ENCODE measurements around the gene TRAF3IP1. TPM values are rescaled to one million over a fixed set of nuclear protein-coding genes. Genes with fewer than 3 reads are reported as not detected.

TRAF3IP1 gene
- polyA plus RNA-seq, 3 donors: 1.2 to 1.5 (median 1.5) TPM

GRCh38 chr2:238358769-238359168, 38.5 kb downstream of the TRAF3IP1 start:
- H3K4me3 Mint-ChIP-seq: no peak overlapping the region

DNA sequence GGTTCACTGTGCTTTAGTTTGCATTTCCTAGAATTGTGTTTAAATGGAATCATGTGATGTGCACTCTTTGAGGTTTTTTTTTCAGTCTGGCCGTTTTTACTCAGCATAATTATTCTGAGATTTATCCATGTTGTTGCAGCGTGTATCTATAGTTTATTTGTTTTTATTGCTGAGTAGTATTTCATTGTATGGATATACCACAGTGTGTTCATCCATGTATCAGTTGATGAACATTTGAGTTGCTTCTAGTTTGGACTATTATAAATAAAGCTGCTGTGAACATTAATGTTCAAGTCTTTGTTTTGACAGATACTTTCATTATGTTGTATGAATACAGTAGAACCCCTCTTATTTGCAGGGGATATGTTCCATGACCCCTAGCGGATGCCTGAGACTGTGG, 39.1 kb downstream of the TRAF3IP1 start:
- Histone ChIP-seq H3K27ac (ENCODE audit: low read depth in 1 of 2, low read length in 2 of 2) (no peak overlapping the region), H3K9me3 (replicated peaks in 1 of 2; ENCODE audit: control insufficient read depth in 1 of 2, insufficient read depth in 1 of 2, low read length in 2 of 2) (no peaks in the 10 kb centered on the region), H3K4me1 (ENCODE audit: control insufficient read depth in 1 of 2, insufficient read depth in 2 of 2, low read length in 2 of 2) (no peaks in the 10 kb centered on the region), H3K9ac (ENCODE audit: insufficient read depth, low read length, poor library complexity, severe bottlenecking) (no peak overlapping the region), H3K4me3 (replicated peaks in 1 of 3; ENCODE audit: low read depth in 2 of 3, low read length in 3 of 3) (no peak overlapping the region), H3K36me3 (replicated peaks in 1 of 2; ENCODE audit: control insufficient read depth in 1 of 2, insufficient read depth in 2 of 2, low read length in 2 of 2) (no peaks in the 10 kb centered on the region), H3K4me2 (replicated peaks; ENCODE audit: extremely low read depth, low read length, poor library complexity, severe bottlenecking) (no peak overlapping the region), H3K27me3 (ENCODE audit: control insufficient read depth in 2 of 2, insufficient read depth in 2 of 2, low read length in 2 of 2) (no peaks in the 10 kb centered on the region), H4K20me1 (ENCODE audit: insufficient read depth, low read length) (no peaks in the 10 kb centered on the region), H3K79me2 (ENCODE audit: insufficient read depth, low read length) (no peaks in the 10 kb centered on the region), H2AFZ (ENCODE audit: insufficient read depth, low read depth, low read length, poor library complexity, severe bottlenecking) (no peak overlapping the region)
- TF ChIP-seq, protein P1, sequence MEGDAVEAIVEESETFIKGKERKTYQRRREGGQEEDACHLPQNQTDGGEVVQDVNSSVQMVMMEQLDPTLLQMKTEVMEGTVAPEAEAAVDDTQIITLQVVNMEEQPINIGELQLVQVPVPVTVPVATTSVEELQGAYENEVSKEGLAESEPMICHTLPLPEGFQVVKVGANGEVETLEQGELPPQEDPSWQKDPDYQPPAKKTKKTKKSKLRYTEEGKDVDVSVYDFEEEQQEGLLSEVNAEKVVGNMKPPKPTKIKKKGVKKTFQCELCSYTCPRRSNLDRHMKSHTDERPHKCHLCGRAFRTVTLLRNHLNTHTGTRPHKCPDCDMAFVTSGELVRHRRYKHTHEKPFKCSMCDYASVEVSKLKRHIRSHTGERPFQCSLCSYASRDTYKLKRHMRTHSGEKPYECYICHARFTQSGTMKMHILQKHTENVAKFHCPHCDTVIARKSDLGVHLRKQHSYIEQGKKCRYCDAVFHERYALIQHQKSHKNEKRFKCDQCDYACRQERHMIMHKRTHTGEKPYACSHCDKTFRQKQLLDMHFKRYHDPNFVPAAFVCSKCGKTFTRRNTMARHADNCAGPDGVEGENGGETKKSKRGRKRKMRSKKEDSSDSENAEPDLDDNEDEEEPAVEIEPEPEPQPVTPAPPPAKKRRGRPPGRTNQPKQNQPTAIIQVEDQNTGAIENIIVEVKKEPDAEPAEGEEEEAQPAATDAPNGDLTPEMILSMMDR (IDR thresholded peaks at IDR 0.05): no peak
- no peaks in the 10 kb centered on the region for H3K27me3 Mint-ChIP-seq (ENCODE audit: low read depth in 3 of 3)
- peaks cover 11 to 14% of the 10 kb centered on the region in 2 donors for H3K36me3 Mint-ChIP-seq
- no peaks in the 10 kb centered on the region for H3K9me3 Mint-ChIP-seq
- H3K4me3 Mint-ChIP-seq: no peak overlapping the region
- peaks cover 10% of the 10 kb centered on the region for H3K4me1 Mint-ChIP-seq
- no CpG with 5 or more reads among the region's 3 CpGs for WGBS (ENCODE audit: insufficient coverage)
- DNase-seq: no peak
- intact Hi-C loops (cut with micrococcal nuclease): loop anchor here in 1 of 2 donors (10.0 kb wide), 1 partner anchor 425 kb away; no protein-coding TSS in a partner anchor
- no peak overlapping the region for H3K27ac Mint-ChIP-seq

More at GRCh38 chr2:238358769-238359168, 38.5 kb downstream of the TRAF3IP1 start:
- no peaks in the 10 kb centered on the region for H3K27me3 Mint-ChIP-seq (ENCODE audit: low read depth in 3 of 3)
- intact Hi-C loops (cut with micrococcal nuclease): loop anchor here in 1 of 2 donors (10.0 kb wide), 1 partner anchor 426 kb away; no protein-coding TSS in a partner anchor
- peaks cover 12 to 14% of the 10 kb centered on the region in 2 donors for H3K36me3 Mint-ChIP-seq
- no peak overlapping the region for H2AFZ ChIP-seq (ENCODE audit: insufficient read depth, low read depth, low read length, poor library complexity, severe bottlenecking)
- H4K20me1 ChIP-seq (ENCODE audit: insufficient read depth, low read length): no peaks in the 10 kb centered on the region
- TF ChIP-seq, protein P1 (IDR thresholded peaks at IDR 0.05): no peak
- peaks cover 10% of the 10 kb centered on the region for H3K4me1 Mint-ChIP-seq
- no peaks in the 10 kb centered on the region for H3K9me3 ChIP-seq (replicated peaks in 1 of 2; ENCODE audit: control insufficient read depth in 1 of 2, insufficient read depth in 1 of 2, low read length in 2 of 2)
- H3K4me3 ChIP-seq (replicated peaks in 1 of 3; ENCODE audit: low read depth in 2 of 3, low read length in 3 of 3): no peak overlapping the region
- WGBS (ENCODE audit: insufficient coverage): 94% methylated on average over 2 of the region's 3 CpGs
- H3K27me3 ChIP-seq (ENCODE audit: control insufficient read depth in 2 of 2, insufficient read depth in 2 of 2, low read length in 2 of 2): no peaks in the 10 kb centered on the region
- H3K9me3 Mint-ChIP-seq: no peaks in the 10 kb centered on the region
- H3K9ac ChIP-seq (ENCODE audit: insufficient read depth, low read length, poor library complexity, severe bottlenecking): no peak overlapping the region
- H3K27ac Mint-ChIP-seq: no peak overlapping the region
- DNase-seq: no peak
- no peaks in the 10 kb centered on the region for H3K36me3 ChIP-seq (replicated peaks in 1 of 2; ENCODE audit: control insufficient read depth in 1 of 2, insufficient read depth in 2 of 2, low read length in 2 of 2)
- H3K4me2 ChIP-seq (replicated peaks; ENCODE audit: extremely low read depth, low read length, poor library complexity, severe bottlenecking): no peak overlapping the region
- H3K27ac ChIP-seq (ENCODE audit: low read depth in 1 of 2, low read length in 2 of 2): no peak overlapping the region
- H3K4me1 ChIP-seq (ENCODE audit: control insufficient read depth in 1 of 2, insufficient read depth in 2 of 2, low read length in 2 of 2): no peaks in the 10 kb centered on the region
- H3K79me2 ChIP-seq (ENCODE audit: insufficient read depth, low read length): no peaks in the 10 kb centered on the region

Measured in CD14-positive monocyte (primary cell).